PC-9 (cell line): ENCODE measurements around the gene NRARP.

ENCODE experiments used
- CTCF ChIP-seq: fragments of 200-600 bp; sonication (generic); conservative IDR thresholded peaks from 2 replicates; pipeline ENCODE4 v1.6.1; 2017; ENCODE audit warnings: mixed run types, antibody characterized with exemption, mild to moderate bottlenecking, moderate library complexity
- EZH2 ChIP-seq: fragments of 200-600 bp; sonication (generic); IDR thresholded peaks from 2 replicates; pipeline ENCODE4 v1.8.0; 2017; ENCODE audit warnings: antibody characterized with exemption, low read depth

DNA sequence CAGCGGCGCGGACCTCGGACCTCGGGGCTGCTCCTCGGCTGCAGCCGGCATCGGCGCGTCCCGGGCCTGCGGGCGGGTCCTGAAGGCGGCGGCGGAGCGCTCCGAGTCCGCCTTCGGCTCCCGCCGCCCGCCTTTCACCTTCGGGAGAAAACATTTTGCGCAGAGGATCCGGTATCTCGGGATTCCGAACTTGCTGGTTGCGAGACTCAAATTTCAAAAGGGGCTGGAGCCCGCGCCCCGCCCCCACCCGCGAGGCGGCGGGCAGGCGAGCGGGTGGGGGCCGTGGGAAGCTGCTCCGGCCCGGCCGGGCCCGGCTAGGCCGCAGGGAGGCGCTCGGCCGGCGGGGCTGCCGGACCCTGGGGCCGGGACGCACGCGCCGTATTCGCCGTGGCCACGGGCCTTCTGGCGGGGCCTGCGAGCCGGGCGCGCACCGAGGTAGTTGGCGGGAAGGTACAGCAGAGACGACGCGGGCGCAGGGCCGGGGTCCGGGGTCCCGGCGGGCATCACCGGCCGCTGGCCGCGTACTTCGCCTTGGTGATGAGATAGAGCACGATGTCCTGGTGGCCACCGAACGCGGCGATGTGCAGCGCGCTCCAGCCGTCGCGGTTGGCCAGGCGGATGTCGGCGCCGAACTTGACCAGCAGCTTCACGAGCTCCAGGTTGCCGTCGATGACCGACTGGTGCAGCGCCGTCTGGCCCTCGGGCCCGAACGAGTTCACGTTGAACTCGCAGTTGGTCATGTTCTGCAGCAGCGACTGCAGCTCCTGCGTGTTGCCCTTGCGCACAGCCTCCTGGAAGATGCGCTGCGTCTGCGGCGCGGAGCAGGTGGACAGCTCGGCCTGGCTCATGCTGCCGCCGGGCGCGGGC is 757 bp downstream of the NRARP start:
- TF ChIP-seq CTCF: no peak
- no peak for TF ChIP-seq EZH2
